Measurements from ENCODE around the gene SNX20. TPM values are rescaled to one million over a fixed set of nuclear protein-coding genes. Genes with fewer than 3 reads are reported as not detected.

Gene SNX20
- total and polyA plus RNA-seq, 2 experiments from 2014 or later, result not detected

DNA sequence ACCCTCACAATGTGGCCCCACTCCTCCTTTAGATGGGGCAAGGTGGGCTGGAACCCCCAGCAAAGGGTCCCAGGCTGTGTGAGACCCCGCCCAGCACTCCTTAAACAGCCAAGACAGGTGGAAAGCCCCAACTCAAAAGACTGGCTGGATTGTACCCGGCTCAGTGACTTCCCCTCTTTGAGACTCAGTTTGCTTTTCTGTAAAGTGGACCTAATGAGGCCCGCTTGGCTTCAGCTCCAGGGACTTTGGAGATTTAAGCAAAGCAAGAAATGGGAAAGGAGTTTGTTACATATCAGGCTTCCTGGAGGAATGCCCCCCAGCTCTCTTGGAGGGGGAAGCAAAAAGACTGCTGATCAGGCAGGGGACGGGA lies 39.3 kb downstream of the SNX20 start (continued):
- TF ChIP-seq, protein P1, sequence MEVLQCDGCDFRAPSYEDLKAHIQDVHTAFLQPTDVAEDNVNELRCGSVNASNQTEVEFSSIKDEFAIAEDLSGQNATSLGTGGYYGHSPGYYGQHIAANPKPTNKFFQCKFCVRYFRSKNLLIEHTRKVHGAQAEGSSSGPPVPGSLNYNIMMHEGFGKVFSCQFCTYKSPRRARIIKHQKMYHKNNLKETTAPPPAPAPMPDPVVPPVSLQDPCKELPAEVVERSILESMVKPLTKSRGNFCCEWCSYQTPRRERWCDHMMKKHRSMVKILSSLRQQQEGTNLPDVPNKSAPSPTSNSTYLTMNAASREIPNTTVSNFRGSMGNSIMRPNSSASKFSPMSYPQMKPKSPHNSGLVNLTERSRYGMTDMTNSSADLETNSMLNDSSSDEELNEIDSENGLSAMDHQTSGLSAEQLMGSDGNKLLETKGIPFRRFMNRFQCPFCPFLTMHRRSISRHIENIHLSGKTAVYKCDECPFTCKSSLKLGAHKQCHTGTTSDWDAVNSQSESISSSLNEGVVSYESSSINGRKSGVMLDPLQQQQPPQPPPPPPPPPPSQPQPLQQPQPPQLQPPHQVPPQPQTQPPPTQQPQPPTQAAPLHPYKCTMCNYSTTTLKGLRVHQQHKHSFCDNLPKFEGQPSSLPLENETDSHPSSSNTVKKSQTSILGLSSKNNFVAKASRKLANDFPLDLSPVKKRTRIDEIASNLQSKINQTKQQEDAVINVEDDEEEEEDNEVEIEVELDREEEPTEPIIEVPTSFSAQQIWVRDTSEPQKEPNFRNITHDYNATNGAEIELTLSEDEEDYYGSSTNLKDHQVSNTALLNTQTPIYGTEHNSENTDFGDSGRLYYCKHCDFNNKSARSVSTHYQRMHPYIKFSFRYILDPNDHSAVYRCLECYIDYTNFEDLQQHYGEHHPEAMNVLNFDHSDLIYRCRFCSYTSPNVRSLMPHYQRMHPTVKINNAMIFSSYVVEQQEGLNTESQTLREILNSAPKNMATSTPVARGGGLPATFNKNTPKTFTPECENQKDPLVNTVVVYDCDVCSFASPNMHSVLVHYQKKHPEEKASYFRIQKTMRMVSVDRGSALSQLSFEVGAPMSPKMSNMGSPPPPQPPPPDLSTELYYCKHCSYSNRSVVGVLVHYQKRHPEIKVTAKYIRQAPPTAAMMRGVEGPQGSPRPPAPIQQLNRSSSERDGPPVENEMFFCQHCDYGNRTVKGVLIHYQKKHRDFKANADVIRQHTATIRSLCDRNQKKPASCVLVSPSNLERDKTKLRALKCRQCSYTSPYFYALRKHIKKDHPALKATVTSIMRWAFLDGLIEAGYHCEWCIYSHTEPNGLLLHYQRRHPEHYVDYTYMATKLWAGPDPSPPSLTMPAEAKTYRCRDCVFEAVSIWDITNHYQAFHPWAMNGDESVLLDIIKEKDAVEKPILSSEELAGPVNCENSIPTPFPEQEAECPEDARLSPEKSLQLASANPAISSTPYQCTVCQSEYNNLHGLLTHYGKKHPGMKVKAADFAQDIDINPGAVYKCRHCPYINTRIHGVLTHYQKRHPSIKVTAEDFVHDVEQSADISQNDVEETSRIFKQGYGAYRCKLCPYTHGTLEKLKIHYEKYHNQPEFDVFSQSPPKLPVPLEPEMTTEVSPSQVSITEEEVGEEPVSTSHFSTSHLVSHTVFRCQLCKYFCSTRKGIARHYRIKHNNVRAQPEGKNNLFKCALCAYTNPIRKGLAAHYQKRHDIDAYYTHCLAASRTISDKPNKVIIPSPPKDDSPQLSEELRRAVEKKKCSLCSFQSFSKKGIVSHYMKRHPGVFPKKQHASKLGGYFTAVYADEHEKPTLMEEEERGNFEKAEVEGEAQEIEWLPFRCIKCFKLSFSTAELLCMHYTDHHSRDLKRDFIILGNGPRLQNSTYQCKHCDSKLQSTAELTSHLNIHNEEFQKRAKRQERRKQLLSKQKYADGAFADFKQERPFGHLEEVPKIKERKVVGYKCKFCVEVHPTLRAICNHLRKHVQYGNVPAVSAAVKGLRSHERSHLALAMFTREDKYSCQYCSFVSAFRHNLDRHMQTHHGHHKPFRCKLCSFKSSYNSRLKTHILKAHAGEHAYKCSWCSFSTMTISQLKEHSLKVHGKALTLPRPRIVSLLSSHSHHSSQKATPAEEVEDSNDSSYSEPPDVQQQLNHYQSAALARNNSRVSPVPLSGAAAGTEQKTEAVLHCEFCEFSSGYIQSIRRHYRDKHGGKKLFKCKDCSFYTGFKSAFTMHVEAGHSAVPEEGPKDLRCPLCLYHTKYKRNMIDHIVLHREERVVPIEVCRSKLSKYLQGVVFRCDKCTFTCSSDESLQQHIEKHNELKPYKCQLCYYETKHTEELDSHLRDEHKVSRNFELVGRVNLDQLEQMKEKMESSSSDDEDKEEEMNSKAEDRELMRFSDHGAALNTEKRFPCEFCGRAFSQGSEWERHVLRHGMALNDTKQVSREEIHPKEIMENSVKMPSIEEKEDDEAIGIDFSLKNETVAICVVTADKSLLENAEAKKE (CRISPR knock-in tag; IDR thresholded peaks at IDR 0.05), result no peak
- TF ChIP-seq ZNF114 (CRISPR knock-in tag; IDR thresholded peaks at IDR 0.05) (no peak), ZNF331 (CRISPR knock-in tag; IDR thresholded peaks at IDR 0.05; ENCODE audit: low read depth) (no peak), STAT1 (IDR thresholded peaks at IDR 0.05; ENCODE audit: unreplicated experiment) (no peak), EZH2 (IDR thresholded peaks at IDR 0.05; ENCODE audit: low read depth, unreplicated experiment) (no peak), POLR2AphosphoS5 (IDR thresholded peaks at IDR 0.05; ENCODE audit: low read depth) (no peak), NANOG (IDR thresholded peaks at IDR 0.05; ENCODE audit: borderline replicate concordance) (no peak), CREB1 (CRISPR knock-in tag; IDR thresholded peaks at IDR 0.05; ENCODE audit: low read depth) (no peak)
- TF ChIP-seq, protein P2, sequence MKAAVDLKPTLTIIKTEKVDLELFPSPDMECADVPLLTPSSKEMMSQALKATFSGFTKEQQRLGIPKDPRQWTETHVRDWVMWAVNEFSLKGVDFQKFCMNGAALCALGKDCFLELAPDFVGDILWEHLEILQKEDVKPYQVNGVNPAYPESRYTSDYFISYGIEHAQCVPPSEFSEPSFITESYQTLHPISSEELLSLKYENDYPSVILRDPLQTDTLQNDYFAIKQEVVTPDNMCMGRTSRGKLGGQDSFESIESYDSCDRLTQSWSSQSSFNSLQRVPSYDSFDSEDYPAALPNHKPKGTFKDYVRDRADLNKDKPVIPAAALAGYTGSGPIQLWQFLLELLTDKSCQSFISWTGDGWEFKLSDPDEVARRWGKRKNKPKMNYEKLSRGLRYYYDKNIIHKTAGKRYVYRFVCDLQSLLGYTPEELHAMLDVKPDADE (IDR thresholded peaks at IDR 0.05), result no peak
- TF ChIP-seq, protein P3, sequence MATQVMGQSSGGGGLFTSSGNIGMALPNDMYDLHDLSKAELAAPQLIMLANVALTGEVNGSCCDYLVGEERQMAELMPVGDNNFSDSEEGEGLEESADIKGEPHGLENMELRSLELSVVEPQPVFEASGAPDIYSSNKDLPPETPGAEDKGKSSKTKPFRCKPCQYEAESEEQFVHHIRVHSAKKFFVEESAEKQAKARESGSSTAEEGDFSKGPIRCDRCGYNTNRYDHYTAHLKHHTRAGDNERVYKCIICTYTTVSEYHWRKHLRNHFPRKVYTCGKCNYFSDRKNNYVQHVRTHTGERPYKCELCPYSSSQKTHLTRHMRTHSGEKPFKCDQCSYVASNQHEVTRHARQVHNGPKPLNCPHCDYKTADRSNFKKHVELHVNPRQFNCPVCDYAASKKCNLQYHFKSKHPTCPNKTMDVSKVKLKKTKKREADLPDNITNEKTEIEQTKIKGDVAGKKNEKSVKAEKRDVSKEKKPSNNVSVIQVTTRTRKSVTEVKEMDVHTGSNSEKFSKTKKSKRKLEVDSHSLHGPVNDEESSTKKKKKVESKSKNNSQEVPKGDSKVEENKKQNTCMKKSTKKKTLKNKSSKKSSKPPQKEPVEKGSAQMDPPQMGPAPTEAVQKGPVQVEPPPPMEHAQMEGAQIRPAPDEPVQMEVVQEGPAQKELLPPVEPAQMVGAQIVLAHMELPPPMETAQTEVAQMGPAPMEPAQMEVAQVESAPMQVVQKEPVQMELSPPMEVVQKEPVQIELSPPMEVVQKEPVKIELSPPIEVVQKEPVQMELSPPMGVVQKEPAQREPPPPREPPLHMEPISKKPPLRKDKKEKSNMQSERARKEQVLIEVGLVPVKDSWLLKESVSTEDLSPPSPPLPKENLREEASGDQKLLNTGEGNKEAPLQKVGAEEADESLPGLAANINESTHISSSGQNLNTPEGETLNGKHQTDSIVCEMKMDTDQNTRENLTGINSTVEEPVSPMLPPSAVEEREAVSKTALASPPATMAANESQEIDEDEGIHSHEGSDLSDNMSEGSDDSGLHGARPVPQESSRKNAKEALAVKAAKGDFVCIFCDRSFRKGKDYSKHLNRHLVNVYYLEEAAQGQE (IDR thresholded peaks at IDR 0.05; ENCODE audit: unreplicated experiment), result no peak

All from GM23338 (cell line).